ENCODE results near the gene HBEGF.

Gene HBEGF

DNA sequence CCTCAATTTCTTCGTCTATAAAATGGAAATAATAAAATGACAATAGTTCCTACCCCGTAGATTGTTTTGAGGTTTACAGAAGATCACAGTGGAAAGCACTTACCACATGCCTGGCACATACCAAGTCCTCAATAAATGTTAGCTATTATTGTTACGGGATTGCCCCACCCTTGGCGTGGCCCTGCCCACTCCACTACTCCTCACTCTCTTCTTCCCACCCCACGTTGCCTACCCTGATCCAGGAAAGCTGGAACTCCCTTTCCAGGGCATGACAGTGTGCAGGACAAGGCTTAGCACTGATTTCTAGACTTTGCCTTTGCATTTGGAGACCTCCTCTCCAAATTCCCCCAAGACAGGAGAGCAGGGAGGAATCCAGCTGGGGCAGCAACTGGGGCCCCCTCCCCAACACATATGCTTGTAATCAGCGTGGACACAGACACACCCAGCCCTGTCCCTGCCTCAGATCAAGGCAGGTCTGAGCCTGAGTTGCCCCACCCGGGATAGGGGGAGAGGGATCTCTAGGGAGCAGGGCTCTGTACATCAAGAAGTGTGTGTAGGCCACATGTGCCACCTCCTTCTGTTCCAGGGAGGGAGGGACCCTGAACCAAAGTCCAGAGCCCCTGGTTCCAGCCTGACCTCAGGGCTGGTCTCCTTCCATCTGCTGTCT lies 20.3 kb upstream of the HBEGF start:
- in situ Hi-C loops (cut with HindIII; ENCODE audit: low sequenced_read_pairs) = no loop called here
- TF ChIP-seq, protein P1, sequence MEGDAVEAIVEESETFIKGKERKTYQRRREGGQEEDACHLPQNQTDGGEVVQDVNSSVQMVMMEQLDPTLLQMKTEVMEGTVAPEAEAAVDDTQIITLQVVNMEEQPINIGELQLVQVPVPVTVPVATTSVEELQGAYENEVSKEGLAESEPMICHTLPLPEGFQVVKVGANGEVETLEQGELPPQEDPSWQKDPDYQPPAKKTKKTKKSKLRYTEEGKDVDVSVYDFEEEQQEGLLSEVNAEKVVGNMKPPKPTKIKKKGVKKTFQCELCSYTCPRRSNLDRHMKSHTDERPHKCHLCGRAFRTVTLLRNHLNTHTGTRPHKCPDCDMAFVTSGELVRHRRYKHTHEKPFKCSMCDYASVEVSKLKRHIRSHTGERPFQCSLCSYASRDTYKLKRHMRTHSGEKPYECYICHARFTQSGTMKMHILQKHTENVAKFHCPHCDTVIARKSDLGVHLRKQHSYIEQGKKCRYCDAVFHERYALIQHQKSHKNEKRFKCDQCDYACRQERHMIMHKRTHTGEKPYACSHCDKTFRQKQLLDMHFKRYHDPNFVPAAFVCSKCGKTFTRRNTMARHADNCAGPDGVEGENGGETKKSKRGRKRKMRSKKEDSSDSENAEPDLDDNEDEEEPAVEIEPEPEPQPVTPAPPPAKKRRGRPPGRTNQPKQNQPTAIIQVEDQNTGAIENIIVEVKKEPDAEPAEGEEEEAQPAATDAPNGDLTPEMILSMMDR (IDR thresholded peaks at IDR 0.05; ENCODE audit: low read depth, low read length, missing control alignments) = no peak
- H3K4me3 ChIP-seq (ENCODE audit: low read depth, low read length) = no peak overlapping the region
- no peak for DNase-seq (ENCODE audit: low read depth)

DNA sequence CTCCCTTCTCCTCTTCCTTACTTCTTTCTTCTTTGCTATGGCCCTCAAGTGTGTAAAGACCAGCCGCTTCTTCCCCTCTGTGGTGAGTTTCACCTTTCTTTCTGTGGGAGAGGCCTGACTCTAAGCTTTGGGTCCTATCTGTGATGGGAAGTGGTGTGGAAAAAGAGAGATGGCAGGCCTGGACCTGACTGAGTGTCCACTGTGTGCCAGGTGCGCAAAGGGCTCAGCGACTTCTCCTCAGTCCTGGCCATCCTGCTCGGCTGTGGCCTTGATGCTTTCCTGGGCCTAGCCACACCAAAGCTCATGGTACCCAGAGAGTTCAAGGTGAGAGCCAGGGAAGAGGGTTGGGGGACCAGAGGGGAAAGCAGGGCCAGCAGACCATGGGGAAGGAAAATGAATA lies 19.5 kb upstream of the HBEGF start:
- no peak for DNase-seq (ENCODE audit: low read depth)
- in situ Hi-C loops (cut with HindIII; ENCODE audit: low sequenced_read_pairs) = no loop called here
- H3K4me3 ChIP-seq (ENCODE audit: low read depth, low read length) = no peak overlapping the region
- TF ChIP-seq, protein P1 (IDR thresholded peaks at IDR 0.05; ENCODE audit: low read depth, low read length, missing control alignments) = no peak

DNA sequence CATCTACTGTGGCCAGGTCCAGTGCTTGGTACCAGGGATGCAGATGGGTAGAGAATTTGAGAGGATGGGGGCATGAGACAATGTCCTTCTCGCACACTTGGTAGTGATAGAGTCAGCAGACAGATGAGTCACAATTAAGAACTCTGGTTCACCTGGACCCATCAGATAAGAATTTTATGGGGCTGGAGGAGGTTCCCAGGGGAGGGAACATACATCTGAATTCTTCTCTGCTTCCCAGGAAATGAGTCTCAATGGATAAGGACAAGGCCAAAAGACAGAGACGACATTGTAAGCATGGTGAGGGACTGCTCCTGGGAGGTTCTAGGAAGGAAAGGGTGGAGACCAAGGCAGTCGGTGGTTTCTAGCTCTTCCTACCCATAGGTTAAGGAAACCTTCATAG lies 18.9 kb upstream of the HBEGF start:
- in situ Hi-C loops (cut with HindIII; ENCODE audit: low sequenced_read_pairs) = no loop called here
- no peak for DNase-seq (ENCODE audit: low read depth)
- no peak overlapping the region for H3K4me3 ChIP-seq (ENCODE audit: low read depth, low read length)
- TF ChIP-seq, protein P1 (IDR thresholded peaks at IDR 0.05; ENCODE audit: low read depth, low read length, missing control alignments) = no peak

DNA sequence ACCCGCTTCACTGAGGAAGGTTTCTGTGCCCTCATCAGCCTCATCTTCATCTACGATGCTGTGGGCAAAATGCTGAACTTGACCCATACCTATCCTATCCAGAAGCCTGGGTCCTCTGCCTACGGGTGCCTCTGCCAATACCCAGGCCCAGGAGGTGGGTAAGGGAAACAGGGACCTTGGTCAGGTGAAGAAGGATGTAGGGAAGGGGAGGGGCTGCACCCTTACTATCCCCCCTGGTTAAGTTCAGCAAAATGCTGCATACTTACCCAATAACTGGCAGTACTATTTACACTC lies 18.0 kb upstream of the HBEGF start:
- in situ Hi-C loops (cut with HindIII; ENCODE audit: low sequenced_read_pairs) = no loop called here
- TF ChIP-seq, protein P1 (IDR thresholded peaks at IDR 0.05; ENCODE audit: low read depth, low read length, missing control alignments) = no peak
- no peak overlapping the region for H3K4me3 ChIP-seq (ENCODE audit: low read depth, low read length)
- no peak for DNase-seq (ENCODE audit: low read depth)

DNA sequence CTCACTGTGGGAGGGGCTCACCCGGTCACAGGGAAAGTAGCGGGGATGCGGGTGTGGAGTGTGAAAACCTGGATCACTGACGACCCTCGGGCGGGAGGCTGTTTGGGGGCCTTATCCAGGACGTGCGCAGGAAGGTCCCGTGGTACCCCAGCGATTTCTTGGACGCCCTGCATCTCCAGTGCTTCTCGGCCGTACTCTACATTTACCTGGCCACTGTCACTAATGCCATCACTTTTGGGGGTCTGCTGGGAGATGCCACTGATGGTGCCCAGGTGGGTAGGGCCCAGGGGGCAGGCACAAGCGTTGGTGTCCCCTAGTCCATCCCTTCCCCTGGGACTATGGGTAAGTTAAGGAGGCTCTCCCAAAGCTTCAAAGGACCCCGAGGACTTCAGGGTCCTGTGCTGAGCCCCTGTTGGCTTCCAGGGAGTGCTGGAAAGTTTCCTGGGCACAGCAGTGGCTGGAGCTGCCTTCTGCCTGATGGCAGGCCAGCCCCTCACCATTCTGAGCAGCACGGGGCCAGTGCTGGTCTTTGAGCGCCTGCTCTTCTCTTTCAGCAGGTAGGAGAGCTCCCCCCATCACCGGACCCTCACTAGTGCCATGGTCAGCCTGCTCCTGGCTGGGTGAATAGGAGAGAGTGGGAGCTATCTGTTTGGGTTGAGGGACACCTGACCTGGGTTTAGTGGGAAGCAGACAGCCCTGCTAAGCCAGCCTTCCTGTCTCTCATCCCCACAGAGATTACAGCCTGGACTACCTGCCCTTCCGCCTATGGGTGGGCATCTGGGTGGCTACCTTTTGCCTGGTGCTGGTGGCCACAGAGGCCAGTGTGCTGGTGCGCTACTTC lies 17.4 kb upstream of the HBEGF start:
- in situ Hi-C loops (cut with HindIII; ENCODE audit: low sequenced_read_pairs) = no loop called here
- H3K4me3 ChIP-seq (ENCODE audit: low read depth, low read length) = peak overlapping the region; percentile 34
- no peak for DNase-seq (ENCODE audit: low read depth)
- TF ChIP-seq, protein P1 (IDR thresholded peaks at IDR 0.05; ENCODE audit: low read depth, low read length, missing control alignments) = no peak

DNA sequence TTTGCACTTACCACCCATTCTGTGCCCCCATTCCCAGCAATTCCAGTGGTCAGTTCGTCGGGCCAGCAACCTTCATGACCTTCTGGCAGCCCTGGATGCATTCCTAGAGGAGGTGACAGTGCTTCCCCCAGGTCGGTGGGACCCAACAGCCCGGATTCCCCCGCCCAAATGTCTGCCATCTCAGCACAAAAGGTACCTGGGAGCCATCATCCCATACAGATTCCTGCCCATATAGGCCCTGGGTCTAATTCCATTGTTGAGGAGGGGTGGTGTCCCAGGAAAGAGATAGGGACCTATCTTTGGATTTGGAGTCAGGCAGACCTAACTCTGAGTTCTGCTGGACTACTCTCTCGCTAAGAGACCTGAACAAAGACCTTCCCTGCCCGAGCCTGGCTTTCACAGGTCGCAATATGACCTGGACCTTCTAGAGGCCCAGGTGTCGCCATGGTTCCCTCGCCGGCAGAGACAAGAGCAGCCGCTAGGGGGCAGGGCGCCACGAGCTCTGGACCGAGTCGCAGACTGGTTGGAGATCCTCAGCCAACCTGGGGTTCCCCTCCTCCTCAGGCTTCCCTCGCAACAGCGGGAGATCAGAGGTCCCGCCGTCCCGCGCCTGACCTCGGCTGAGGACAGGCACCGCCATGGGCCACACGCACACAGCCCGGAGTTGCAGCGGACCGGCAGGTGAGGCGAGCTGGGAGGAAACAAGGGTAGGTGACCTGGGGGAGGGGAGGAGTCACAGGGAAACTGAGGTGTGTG lies 16.6 kb upstream of the HBEGF start:
- in situ Hi-C loops (cut with HindIII; ENCODE audit: low sequenced_read_pairs) = no loop called here
- H3K4me3 ChIP-seq (ENCODE audit: low read depth, low read length) = peak overlapping the region; percentile 34
- TF ChIP-seq, protein P1 (IDR thresholded peaks at IDR 0.05; ENCODE audit: low read depth, low read length, missing control alignments) = peak; percentile 91
- DNase-seq (ENCODE audit: low read depth) = no peak

Data from astrocyte of the cerebellum (primary cell).